GM12878 (cell line): ENCODE results near the gene P2RX4. TPM values are rescaled to one million over a fixed set of nuclear protein-coding genes. Genes with fewer than 3 reads are reported as not detected.

Source experiments
- polyA plus RNA-seq, 11 experiments: library from polyadenylated mRNA; depleted of rRNA in 4 of 11; unstranded in 6 of 11; stranded (reverse) in 5 of 11; fragments of >200 nt; fragmentation: Nextera tagmentation in 4 of 11; fragmentation: Illumina TruSeq in 1 of 11; extraction: Ambion mirVana in 4 of 11; extraction: Trizol in 1 of 11; gene quantifications; 1 replicate in 1 of 11; 2 replicates in 10 of 11; pipeline versions ENCODE4 v1.2.1 to v1.2.3, GENCODE V29; 2011 to 2016; ENCODE audit warnings: inconsistent platforms in 2 of 11, missing spikeins in 2 of 11, low read depth in 1 of 11
- total RNA-seq, 4 experiments: library from RNA; depleted of rRNA in 3 of 4; stranded (reverse); fragments of >200 nt in 3 of 4; fragmentation: Illumina TruSeq in 1 of 4; extraction: Trizol in 1 of 4; gene quantifications; 2 replicates each; pipeline versions ENCODE4 v1.2.1 to v1.2.3, GENCODE V29; 2013 to 2021

The P2RX4 gene
- total and polyA plus RNA-seq, 10 of the 15 experiments (the other 5 are each of a cell fraction or from before 2014, with no cell fraction given), result 9.0 to 43.4 (median 20.5) TPM

Other genes with a start within 250 kb of the P2RX4 start
- not detected in 2 replicates for gene HNF1A, start 231.6 kb upstream of the P2RX4 start, total RNA-seq (2014; rRNA removed)
- gene HNF1A, start 231.6 kb upstream of the P2RX4 start, total RNA-seq (2014; rRNA removed; fragmentation: Illumina TruSeq; extraction: Trizol), result not detected in 2 replicates
- gene HNF1A, start 231.6 kb upstream of the P2RX4 start, total RNA-seq (2021), result 0.10 TPM in 1 of 2 replicates, not detected in the other
- gene HNF1A, start 231.6 kb upstream of the P2RX4 start, polyA plus RNA-seq (2011; rRNA removed), result not detected in 2 replicates
- not detected in 2 replicates for gene HNF1A, start 231.6 kb upstream of the P2RX4 start, polyA plus RNA-seq (2014; fragmentation: Illumina TruSeq; extraction: Trizol)
- not detected for gene HNF1A, start 231.6 kb upstream of the P2RX4 start, polyA plus RNA-seq (2014; fragmentation: Nextera tagmentation; extraction: Ambion mirVana)
- gene HNF1A, start 231.6 kb upstream of the P2RX4 start, polyA plus RNA-seq (2014; rRNA removed), result not detected in 2 replicates
- gene HNF1A, start 231.6 kb upstream of the P2RX4 start, polyA plus RNA-seq (2016; fragmentation: Nextera tagmentation; extraction: Ambion mirVana), result not detected
- 20.2 and 20.9 TPM in 2 replicates for gene C12orf43, start 193.6 kb upstream of the P2RX4 start, total RNA-seq (2014; rRNA removed)
- gene C12orf43, start 193.6 kb upstream of the P2RX4 start, total RNA-seq (2014; rRNA removed; fragmentation: Illumina TruSeq; extraction: Trizol), result 14.9 and 15.2 TPM in 2 replicates
- gene C12orf43, start 193.6 kb upstream of the P2RX4 start, total RNA-seq (2021), result 21.8 and 24.9 TPM in 2 replicates
- gene C12orf43, start 193.6 kb upstream of the P2RX4 start, polyA plus RNA-seq (2011; rRNA removed), result 10.0 and 14.0 TPM in 2 replicates
- gene C12orf43, start 193.6 kb upstream of the P2RX4 start, polyA plus RNA-seq (2014; fragmentation: Illumina TruSeq; extraction: Trizol), result 15.2 and 22.4 TPM in 2 replicates
- 10 to 100 TPM in 1 of 2 experiments, 1 to 10 TPM in 1; 7.5 to 10.2 TPM for gene C12orf43, start 193.6 kb upstream of the P2RX4 start, polyA plus RNA-seq (2014; fragmentation: Nextera tagmentation; extraction: Ambion mirVana)
- 22.6 and 24.6 TPM in 2 replicates for gene C12orf43, start 193.6 kb upstream of the P2RX4 start, polyA plus RNA-seq (2014; rRNA removed)
- 10 to 100 TPM; 30.3 to 30.8 TPM for gene C12orf43, start 193.6 kb upstream of the P2RX4 start, polyA plus RNA-seq (2016; fragmentation: Nextera tagmentation; extraction: Ambion mirVana)
- 4.4 and 4.6 TPM in 2 replicates for gene OASL, start 170.9 kb upstream of the P2RX4 start, total RNA-seq (2014; rRNA removed)
- gene OASL, start 170.9 kb upstream of the P2RX4 start, total RNA-seq (2014; rRNA removed; fragmentation: Illumina TruSeq; extraction: Trizol), result 2.3 and 3.4 TPM in 2 replicates
- gene OASL, start 170.9 kb upstream of the P2RX4 start, total RNA-seq (2021), result 2.6 and 3.9 TPM in 2 replicates
- gene OASL, start 170.9 kb upstream of the P2RX4 start, polyA plus RNA-seq (2011; rRNA removed), result 7.2 and 9.1 TPM in 2 replicates
- gene OASL, start 170.9 kb upstream of the P2RX4 start, polyA plus RNA-seq (2014; fragmentation: Illumina TruSeq; extraction: Trizol), result 2.1 and 2.9 TPM in 2 replicates
- 1 to 10 TPM; 2.5 to 2.7 TPM for gene OASL, start 170.9 kb upstream of the P2RX4 start, polyA plus RNA-seq (2014; fragmentation: Nextera tagmentation; extraction: Ambion mirVana)
- gene OASL, start 170.9 kb upstream of the P2RX4 start, polyA plus RNA-seq (2014; rRNA removed), result 2.0 and 2.8 TPM in 2 replicates
- 1 to 10 TPM; 2.6 to 2.7 TPM for gene OASL, start 170.9 kb upstream of the P2RX4 start, polyA plus RNA-seq (2016; fragmentation: Nextera tagmentation; extraction: Ambion mirVana)
- gene P2RX7, start 77.3 kb upstream of the P2RX4 start, total RNA-seq (2014; rRNA removed), result 1.5 and 2.2 TPM in 2 replicates
- gene P2RX7, start 77.3 kb upstream of the P2RX4 start, total RNA-seq (2014; rRNA removed; fragmentation: Illumina TruSeq; extraction: Trizol), result 1.7 and 1.8 TPM in 2 replicates
- gene P2RX7, start 77.3 kb upstream of the P2RX4 start, total RNA-seq (2021), result 1.5 and 2.2 TPM in 2 replicates
- 1.7 and 2.2 TPM in 2 replicates for gene P2RX7, start 77.3 kb upstream of the P2RX4 start, polyA plus RNA-seq (2011; rRNA removed)
- gene P2RX7, start 77.3 kb upstream of the P2RX4 start, polyA plus RNA-seq (2014; fragmentation: Illumina TruSeq; extraction: Trizol), result 2.6 and 2.7 TPM in 2 replicates
- 1 to 10 TPM in 1 of 2 experiments, under 1 TPM in 1; 0.99 to 1.2 TPM for gene P2RX7, start 77.3 kb upstream of the P2RX4 start, polyA plus RNA-seq (2014; fragmentation: Nextera tagmentation; extraction: Ambion mirVana)
- gene P2RX7, start 77.3 kb upstream of the P2RX4 start, polyA plus RNA-seq (2014; rRNA removed), result 1.4 and 1.5 TPM in 2 replicates
- 1 to 10 TPM in 1 of 2 experiments, under 1 TPM in 1; 0.74 to 1.2 TPM for gene P2RX7, start 77.3 kb upstream of the P2RX4 start, polyA plus RNA-seq (2016; fragmentation: Nextera tagmentation; extraction: Ambion mirVana)
- 25.0 and 28.5 TPM in 2 replicates for gene CAMKK2, start 86.6 kb downstream of the P2RX4 start, total RNA-seq (2014; rRNA removed)
- gene CAMKK2, start 86.6 kb downstream of the P2RX4 start, total RNA-seq (2014; rRNA removed; fragmentation: Illumina TruSeq; extraction: Trizol), result 17.1 and 17.7 TPM in 2 replicates
- gene CAMKK2, start 86.6 kb downstream of the P2RX4 start, total RNA-seq (2021), result 37.7 and 38.3 TPM in 2 replicates
- 34.8 and 40.6 TPM in 2 replicates for gene CAMKK2, start 86.6 kb downstream of the P2RX4 start, polyA plus RNA-seq (2011; rRNA removed)
- 26.5 and 28.8 TPM in 2 replicates for gene CAMKK2, start 86.6 kb downstream of the P2RX4 start, polyA plus RNA-seq (2014; fragmentation: Illumina TruSeq; extraction: Trizol)
- 1 to 10 TPM; 5.2 to 5.3 TPM for gene CAMKK2, start 86.6 kb downstream of the P2RX4 start, polyA plus RNA-seq (2014; fragmentation: Nextera tagmentation; extraction: Ambion mirVana)
- gene CAMKK2, start 86.6 kb downstream of the P2RX4 start, polyA plus RNA-seq (2014; rRNA removed), result 33.0 and 35.3 TPM in 2 replicates
- 10 to 100 TPM; 23.7 to 24.8 TPM for gene CAMKK2, start 86.6 kb downstream of the P2RX4 start, polyA plus RNA-seq (2016; fragmentation: Nextera tagmentation; extraction: Ambion mirVana)
- gene ANAPC5, start 142.3 kb downstream of the P2RX4 start, total RNA-seq (2014; rRNA removed), result 166 and 180 TPM in 2 replicates
- 139 and 144 TPM in 2 replicates for gene ANAPC5, start 142.3 kb downstream of the P2RX4 start, total RNA-seq (2014; rRNA removed; fragmentation: Illumina TruSeq; extraction: Trizol)
- gene ANAPC5, start 142.3 kb downstream of the P2RX4 start, total RNA-seq (2021), result 114 and 132 TPM in 2 replicates
- gene ANAPC5, start 142.3 kb downstream of the P2RX4 start, polyA plus RNA-seq (2011; rRNA removed), result 205 and 226 TPM in 2 replicates
- gene ANAPC5, start 142.3 kb downstream of the P2RX4 start, polyA plus RNA-seq (2014; fragmentation: Illumina TruSeq; extraction: Trizol), result 167 and 199 TPM in 2 replicates
- gene ANAPC5, start 142.3 kb downstream of the P2RX4 start, polyA plus RNA-seq (2014; fragmentation: Nextera tagmentation; extraction: Ambion mirVana), result 100 to 1,000 TPM; 102 to 142 TPM
- gene ANAPC5, start 142.3 kb downstream of the P2RX4 start, polyA plus RNA-seq (2014; rRNA removed), result 165 TPM in 2 replicates
- 100 to 1,000 TPM; 219 to 227 TPM for gene ANAPC5, start 142.3 kb downstream of the P2RX4 start, polyA plus RNA-seq (2016; fragmentation: Nextera tagmentation; extraction: Ambion mirVana)
- 199 and 205 TPM in 2 replicates for gene RNF34, start 190.0 kb downstream of the P2RX4 start, total RNA-seq (2014; rRNA removed)
- gene RNF34, start 190.0 kb downstream of the P2RX4 start, total RNA-seq (2014; rRNA removed; fragmentation: Illumina TruSeq; extraction: Trizol), result 93.8 and 101 TPM in 2 replicates
- 80.6 and 88.1 TPM in 2 replicates for gene RNF34, start 190.0 kb downstream of the P2RX4 start, total RNA-seq (2021)
- gene RNF34, start 190.0 kb downstream of the P2RX4 start, polyA plus RNA-seq (2011; rRNA removed), result 36.3 and 63.6 TPM in 2 replicates
- gene RNF34, start 190.0 kb downstream of the P2RX4 start, polyA plus RNA-seq (2014; fragmentation: Illumina TruSeq; extraction: Trizol), result 86.2 and 108 TPM in 2 replicates
- 100 to 1,000 TPM; 111 to 121 TPM for gene RNF34, start 190.0 kb downstream of the P2RX4 start, polyA plus RNA-seq (2014; fragmentation: Nextera tagmentation; extraction: Ambion mirVana)
- gene RNF34, start 190.0 kb downstream of the P2RX4 start, polyA plus RNA-seq (2014; rRNA removed), result 119 and 162 TPM in 2 replicates
- gene RNF34, start 190.0 kb downstream of the P2RX4 start, polyA plus RNA-seq (2016; fragmentation: Nextera tagmentation; extraction: Ambion mirVana), result 100 to 1,000 TPM; 168 to 177 TPM